ENCODE results near the gene SLC16A11.
"Not testable (repeated sequence)": the region's sequence is repeated elsewhere in the genome, so short reads cannot be mapped to it uniquely, and the experiment has no call there.

Gene SLC16A11

DNA sequence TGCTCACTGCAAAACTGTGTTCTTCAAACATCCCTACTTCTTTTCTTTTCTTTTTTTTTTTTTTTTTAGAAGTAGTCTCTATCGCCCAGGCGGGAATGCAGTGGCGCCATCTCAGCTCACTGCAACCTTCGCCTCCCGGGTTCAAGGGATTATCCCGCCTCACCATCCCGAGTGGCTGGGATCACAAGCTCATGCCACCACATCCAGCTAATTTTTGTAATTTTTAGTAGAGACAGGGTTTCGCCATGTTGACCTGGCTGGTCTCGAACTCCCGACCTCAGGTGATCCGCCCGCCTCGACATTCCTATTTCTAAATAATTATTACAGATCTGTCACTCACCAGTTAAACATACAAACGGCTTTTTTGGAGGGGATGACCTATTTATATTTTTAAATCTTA, 32.5 kb downstream of the SLC16A11 start:
- DNase-seq: no peak

DNA sequence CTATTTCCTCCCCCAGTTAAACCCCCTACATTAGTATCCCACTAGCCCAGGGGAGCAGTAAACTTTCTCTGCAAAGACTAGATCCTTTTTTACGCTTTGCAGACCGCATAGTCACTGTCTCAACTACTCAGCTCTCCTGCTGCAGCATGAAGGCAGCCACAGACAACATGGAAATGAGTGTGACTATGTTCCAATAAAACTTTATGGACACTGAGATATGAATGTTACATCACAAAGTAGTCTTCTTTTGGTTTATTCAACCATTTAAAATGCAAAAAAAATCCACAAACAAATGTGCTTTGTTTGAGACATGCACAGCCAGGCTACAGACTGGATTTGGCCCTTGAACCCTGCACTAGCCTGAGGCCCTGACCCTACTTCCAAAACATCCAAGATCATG, 33.4 kb downstream of the SLC16A11 start:
- no peak for DNase-seq

DNA sequence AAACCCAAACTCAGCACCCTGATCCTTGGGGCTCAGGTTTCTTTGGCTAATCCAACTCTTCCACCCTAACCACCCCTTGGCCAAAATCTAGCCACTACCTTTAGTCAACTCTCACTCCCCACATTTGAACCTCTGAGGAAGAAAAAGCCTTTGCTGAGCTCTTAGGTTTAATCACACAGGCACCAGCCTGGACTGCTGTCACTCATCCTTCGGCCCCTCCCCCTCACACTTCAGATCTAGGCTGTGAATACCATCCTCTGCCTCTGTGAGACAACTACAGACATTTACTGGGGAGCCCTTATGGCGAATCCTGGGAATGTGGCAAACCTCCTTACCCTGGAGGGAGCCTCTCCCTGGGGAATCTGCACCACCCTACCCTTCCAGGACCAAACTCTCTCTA, 36.7 kb downstream of the SLC16A11 start:
- no peak for DNase-seq

DNA sequence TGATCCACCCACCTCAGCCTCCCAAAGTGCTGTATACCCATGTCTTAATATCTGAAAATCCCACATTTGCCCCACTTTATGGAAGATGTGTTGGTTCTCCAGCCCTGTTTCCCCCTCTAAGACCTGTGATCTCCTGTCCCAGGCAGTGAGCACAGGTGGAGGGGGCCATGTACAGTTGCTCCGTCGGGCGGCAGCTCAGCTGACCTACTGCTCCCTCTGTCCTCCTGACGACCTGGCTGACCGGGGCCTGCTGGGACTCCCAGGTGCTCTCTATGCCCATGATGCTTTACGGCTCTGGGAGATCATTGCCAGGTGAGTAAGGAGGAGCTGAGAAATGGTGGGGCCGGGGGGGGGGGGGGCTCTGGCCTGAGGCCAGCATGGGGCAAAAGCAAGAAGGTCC, 38.2 kb downstream of the SLC16A11 start:
- DNase-seq: no peak

DNA sequence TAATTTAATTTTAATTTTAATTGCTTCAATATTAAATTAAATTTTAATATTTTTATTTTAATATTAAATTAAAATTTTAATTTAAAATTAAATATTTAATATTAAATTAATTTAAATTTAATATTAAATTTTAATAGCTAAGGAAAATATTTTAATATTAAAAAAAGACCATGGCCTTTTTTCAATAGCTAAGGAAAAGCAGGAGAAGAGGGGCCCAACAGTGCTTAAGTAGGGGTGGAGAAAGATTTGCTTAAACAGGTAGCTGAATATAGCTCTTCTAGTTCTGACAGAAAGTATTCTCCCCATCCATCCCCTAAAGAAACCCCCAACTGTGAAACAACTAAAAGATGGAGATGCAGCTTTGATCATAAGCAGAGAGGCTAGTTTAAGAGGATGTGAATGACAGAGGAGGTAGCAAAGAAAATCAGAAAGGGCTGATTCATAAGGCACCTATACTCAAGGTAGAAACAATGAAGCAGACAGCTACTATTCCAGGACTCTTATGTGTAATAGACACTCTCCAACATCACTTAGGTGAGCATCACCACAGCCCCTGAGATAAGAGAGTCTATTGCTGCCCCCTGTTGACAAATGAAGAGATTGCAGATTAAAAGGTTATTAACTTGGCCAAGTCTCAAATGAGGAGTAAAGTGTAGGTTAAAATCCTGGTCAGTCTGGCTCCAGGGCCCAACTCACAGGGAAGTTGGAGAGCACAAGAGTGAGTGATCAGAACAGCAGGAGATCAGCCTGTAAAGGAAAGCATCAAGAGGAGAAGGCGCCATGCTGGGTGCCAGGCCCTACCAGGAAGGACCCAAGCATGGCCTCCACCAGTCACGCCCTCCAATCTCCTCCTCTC, 39.3 kb downstream of the SLC16A11 start:
- DNase-seq: peak in 2 of 51 donors; percentile 18 to 50

DNA sequence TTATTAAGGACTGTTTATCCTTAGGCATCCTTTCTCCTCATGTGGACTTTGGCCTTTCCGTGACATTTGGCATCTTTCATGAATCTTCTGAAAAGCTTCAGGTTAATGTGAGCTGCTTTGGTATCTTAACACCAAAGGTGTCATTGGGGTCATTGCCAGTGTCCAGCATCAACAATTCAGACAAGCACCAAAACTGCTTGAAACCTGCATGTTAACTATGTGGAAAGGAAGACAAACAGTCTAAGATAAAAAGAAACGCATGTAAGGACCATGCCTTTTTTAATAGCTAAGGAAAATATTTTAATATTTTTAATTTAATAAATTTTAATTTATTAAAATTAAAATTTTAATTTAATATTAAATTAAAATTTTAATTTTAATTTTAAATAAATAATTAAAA, 40.1 kb downstream of the SLC16A11 start:
- no peak for DNase-seq

DNA sequence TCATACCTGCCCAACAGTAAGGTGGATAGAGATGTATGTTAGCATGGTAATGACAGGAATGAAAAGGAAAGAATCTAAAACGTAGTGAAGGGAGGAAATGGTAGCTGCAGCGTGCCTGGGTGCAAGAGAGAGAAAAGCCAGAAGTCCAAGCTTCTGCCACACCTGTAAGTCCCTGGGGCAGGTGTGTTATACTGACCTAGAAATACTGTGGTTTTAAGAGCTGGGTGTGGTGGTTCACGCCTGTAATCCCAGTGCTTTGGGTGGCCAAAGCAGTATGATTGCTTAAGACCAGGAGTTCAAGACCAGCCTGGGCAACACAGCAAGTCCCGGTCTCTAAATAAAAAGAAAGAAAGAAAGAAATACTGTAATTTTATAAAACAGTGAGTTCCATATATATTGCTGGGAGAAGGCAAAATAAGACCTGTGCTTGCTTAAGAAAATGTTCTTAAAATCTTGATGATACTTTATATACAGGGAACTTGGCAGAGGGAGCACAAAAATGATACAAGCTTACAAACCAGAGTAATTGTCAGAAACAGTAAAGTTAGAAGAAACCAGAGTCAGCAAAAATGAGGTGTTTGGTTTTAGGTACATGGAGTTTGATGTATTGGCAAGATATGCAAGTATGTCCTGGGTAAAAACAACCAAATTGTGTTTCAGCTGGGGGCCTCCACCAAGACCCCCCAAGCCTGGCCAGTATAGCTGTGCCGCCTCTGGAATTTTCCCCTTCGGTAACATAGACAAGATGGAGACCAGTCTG, 41.4 kb downstream of the SLC16A11 start:
- DNase-seq: no peak

DNA sequence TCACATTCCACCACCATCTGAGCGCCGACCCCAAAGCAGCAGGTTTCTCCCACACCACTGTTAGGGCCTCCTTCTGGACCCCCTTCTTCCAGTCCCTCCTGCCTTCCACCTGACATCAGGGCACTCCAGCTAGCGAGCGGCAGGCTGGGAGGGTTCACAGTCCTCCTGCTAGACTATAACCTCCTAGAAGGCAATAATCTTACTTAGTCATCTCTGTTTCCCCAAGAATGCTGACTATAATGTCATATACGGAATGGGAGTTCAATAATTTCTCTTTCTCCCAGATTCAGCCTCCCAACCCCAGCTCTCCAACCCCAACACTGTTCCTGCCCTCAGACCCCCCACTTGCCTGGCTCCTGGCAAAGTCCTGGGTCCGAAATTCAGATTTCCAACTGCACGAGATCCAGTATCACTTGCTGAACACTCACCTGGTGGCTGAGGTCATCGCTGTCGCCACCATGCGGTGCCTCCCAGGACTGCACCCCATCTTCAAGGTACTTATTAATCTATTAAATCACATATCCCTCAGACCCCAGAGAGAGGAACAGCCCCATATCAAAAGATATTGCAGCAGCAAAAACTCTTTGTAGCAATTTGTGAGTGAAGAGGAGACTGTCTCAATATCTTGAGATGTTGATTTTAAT, 42.5 kb downstream of the SLC16A11 start:
- peak in 2 of 51 donors; percentile 11 to 15 for DNase-seq

DNA sequence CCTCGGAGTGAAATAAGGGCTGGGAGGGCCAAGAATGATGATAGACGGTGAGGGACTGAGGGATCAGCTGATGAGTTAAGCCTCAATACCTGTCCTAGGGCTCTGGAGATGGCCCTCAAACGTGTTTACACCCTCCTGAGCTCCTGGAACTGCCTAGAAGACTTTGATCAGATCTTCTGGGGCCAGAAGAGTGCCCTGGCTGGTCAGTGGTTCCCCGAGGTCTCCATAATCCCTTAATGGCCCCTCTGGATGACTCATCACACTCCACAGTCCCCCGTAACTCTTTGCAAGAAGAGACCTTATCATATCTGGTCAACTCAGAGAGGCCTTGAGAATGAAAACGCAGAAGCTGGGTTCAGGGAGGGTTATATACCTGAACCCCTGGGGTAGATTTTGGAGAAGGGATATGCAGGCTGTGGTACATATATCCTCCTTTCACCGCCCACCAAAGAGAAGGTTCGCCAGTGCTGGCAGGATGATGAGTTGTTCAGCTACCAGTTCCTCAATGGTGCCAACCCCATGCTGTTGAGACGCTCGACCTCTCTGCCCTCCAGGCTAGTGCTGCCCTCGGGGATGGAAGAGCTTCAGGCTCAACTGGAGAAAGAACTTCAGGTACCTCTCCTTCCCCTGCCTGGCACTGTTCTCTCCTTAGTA, 44.9 kb downstream of the SLC16A11 start:
- DNase-seq: no peak

DNA sequence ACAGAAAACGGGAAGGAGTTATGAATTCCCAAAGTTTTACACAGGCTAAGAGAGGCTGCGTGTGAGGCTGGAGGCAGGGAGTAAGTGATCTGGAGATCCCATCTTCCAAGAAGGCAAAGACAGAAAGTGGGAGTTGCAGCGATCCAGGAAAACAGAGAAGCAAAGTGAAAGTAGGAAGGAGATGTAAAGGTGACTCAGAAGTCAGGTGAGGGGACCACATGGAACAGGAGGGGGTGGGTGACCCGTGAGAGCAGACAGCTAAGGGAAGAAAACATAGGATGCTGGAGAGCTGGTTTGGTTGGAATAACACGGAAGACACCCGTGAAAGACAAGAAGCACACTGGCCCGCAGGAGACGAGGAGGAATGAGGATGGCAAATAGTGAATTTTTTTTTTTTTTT, 46.7 kb downstream of the SLC16A11 start:
- no peak for DNase-seq

DNA sequence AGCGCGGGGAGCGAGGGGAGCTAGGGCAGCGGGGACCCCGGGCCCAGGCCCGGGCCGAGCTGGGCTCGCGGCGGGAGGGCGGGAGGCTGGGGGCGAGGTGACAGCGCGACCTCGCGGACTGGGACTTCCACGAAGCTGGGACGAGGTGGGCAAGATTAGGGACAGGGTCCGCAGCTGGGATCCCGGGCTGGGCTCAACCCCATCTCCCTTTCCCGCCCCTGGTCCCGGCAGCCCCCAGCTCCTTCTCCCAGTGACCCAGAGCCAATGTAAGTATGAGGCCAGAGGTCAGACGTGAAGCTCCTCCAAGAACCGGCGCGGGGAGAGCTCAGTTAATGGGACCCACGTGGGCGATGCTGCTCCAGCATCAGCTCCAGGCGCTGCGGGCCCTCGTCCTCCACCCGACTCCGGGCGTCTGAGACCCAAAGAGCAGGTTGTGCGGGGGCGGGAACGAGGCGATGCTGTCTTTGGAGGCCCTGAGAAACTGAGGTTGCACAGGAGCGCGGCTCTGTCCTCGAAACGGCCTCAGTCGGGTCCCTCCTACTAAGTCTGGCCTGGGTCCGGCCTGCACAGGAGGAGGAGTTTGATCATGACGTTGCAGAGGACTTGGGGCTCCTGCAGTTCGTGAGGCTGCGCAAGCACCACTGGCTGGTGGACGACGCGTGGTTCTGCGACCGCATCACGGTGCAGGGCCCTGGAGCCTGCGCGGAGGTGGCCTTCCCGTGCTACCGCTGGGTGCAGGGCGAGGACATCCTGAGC, 47.5 kb downstream of the SLC16A11 start:
- DNase-seq: no peak

DNA sequence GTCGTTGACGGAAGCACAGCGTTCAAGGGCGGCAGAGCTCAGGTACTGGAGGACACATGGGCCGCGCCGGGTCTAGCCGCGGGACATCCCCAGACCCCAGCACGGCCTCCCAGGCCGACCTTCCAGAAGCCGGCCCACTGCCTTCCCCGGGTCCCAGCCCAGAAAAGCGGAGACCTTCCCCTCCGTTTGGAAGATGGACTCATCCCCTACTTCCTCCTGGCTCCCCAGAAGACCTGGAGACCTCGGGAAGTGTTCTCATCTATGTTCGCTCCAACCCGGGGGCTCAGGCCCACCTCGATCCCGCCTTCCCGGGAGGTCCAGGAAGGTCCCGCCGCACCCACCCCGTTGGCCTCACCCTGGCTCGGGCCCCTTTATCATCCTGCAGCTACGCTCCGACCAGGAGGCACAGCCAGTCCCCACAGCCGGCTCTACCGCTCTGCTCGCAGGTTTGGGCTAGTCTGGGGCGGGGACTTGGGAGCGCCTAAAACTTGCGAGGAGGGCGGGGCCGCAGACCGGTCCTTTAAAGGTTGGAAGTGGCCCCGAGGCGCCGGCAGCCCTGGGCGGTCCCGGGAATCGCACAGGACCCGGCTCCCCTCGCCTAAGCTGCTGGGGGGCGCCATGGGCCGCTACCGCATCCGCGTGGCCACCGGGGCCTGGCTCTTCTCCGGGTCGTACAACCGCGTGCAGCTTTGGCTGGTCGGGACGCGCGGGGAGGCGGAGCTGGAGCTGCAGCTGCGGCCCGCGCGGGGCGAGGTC, 48.2 kb downstream of the SLC16A11 start, which contains the start of gene ALOX12:
TSS of gene ALOX12 (plus strand) at position 550 of the 756 bp plus-strand sequence. CDS start at position 619, 69 bp downstream.
- no peak for DNase-seq

DNA sequence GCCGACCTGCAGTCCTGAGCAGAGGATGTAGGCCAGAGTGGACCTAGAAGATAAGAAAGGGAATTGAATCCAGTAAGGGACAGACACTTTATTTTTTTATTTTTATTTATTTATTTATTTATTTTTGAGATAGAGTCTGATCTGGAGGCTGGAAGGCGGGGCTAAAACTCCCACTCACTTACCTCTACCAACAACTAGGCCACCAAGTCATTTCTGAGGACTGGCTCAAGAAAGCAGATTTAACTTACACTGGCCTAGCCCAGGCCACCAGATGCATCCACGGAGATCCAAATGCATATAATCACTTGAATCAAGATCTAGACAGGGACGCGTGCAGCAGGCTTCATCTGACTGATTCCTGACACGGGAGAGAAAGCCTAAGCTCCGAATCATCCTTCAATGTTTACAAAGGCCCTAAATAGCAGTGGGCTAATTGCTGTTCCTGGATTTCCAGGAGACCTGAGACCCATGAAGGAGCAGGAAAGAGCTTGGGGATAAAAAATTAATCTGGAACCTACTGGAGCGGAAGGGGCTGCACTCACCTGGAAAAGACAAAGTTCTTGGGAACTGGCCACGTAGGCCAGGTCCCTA, 49.1 kb downstream of the SLC16A11 start:
- no peak for DNase-seq

DNA sequence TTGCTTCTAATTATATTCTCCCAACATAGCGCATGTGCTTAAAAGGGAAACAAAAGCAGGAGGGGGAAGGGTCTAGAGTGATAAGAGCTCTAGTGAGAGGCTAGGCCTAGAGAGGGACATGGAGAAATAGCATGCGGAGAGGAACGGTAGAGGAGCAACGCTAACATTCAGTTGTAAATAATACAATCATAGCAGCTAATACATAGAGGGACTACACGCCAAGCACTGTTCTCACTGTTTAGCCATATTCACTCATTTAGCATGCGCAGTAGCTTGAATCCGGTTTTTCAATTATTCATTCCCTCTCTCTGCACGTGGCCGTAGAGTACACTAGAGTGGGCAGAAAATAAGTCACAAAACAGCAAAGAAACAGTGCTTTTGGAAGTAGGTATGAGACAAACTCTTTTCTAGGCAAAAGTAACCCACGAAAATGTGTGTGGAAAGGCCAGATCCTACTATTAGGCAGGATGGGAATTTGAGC, 49.7 kb downstream of the SLC16A11 start:
- DNase-seq: no peak

DNA sequence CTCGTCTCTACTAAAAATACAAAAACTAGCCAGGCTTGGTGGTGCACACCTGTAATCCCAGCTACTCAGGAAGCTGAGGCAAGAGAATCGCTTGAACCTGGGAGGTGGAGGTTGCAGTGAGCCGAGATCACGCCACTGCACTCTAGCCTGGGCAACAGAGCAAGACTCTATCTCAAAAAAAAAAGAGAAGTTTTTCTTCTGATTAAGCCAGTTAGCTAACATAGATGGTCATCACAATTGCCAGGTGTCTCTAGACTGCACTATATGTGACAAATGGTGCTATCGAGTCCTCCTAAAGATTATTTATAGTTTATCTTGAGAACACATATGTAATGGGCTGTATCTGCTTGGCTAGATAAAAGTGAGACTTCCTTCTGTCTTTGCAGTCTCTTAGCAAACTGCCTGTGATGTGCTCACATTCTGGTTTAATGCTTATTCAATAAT, 50.3 kb downstream of the SLC16A11 start:
- not testable (repeated sequence) for DNase-seq
